ENCODE results near the gene ADRA2B. TPM values are rescaled to one million over a fixed set of nuclear protein-coding genes. Genes with fewer than 3 reads are reported as not detected.

Gene ADRA2B
- polyA plus RNA-seq, 2 of the 4 experiments (the other 2 are of a cell fraction) = 0.03 to 0.05 TPM

DNA sequence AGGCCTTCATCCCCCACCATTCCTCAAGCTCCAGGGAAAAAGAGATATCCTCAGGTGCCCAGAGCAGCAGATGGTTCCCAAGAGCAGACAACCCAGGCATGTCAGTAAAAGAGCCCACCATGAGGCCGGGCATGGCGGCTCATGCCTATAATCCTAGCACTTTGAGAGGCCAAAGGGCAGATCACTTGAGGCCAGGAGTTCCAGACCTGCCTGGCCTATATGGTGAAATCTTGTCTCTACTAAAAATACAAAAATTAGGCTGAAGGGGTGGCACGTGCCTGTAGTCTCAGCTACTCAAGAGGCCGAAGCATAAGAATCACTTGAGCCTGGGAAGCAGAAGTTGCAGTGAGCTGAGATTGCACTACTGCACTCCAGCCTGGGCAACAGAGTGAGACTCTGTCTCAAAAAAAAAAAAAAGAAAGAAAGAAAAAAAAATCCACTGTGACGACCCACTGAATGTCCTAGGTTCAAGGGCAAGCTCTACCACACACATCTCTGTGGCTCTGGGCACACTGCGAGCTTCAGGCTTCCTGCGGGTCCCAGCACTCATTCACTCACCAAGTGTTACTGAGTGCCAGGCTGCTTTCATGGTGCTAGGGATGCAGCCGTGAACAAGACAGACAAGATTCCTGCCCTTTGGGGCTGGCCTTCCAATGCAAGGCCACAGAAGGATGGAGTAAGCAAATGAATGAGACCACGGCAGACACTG is 35.4 kb upstream of the ADRA2B start:
- 82% methylated on average over 9 of the region's 9 CpGs for WGBS (ENCODE audit: missing lambda C conversion rate)
- no peak for DNase-seq (ENCODE audit: low read depth in 1 of 2, low spot score in 1 of 2)
- Histone ChIP-seq H3K4me1 (peaks cover 6% of the 10 kb centered on the region; the same call in 1 of the 3 replicates), H3K27ac (no peak overlapping the region), H3K4me2 (no peak overlapping the region), H3K9me3 (no peaks in the 10 kb centered on the region), H3K4me3 (no peak overlapping the region)
- FAIRE-seq = no peak
- no peak for TF ChIP-seq EP300 (IDR thresholded peaks at IDR 0.05)
- no peak for TF ChIP-seq CHD4 (IDR thresholded peaks at IDR 0.05; ENCODE audit: borderline replicate concordance)
- TF ChIP-seq ZFP36 (IDR thresholded peaks at IDR 0.05; ENCODE audit: borderline replicate concordance, partially characterized antibody) = no peak
- no peak for TF ChIP-seq ZSCAN20 (CRISPR knock-in tag; IDR thresholded peaks at IDR 0.05)
- CTCF ChIA-PET = interaction anchor here (0.8 to 2.8 kb wide), 7 partner anchors 9 to 159 kb away, joined by 3 to 9 read pairs (median 4); no protein-coding TSS in a partner anchor
- POLR2A ChIA-PET = no interaction called here
- no peak for ATAC-seq

DNA sequence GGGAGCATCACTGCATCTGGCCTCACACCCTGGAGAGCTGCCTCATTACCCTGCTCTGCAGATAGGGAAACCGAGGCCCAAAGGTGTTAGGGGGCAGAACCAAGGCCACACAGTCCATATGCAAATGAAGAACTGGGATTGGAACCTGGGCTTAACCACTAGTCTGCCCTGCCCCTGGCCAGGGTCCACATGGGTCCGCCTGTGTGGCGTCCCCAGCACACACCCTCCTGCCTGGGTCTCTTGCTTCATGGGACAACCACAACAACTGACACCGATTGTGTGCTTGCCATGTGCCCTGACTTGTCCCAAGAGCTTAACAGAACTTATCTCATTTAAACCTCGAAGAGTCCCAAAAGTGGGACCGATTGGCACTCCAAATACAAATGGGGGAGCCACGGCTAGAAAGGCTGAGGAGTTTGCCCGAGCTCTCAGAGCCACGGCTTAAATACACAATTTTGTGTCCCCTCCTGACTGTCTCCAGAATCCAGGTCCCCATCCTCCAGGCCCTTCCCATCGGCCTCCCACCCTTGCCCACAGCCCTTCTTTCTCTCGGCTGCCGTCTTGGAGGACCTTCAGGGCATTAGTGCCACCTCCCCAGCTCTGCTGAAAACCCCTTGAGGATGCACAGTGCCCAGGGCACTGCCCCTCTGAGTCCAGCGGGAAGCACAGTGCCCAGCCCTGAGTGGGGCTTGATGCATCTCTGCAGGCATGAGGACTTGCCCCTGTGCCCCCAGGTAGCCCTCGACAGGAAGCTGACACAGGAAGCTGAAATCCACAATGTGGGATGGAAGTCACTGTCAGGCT is 34.6 kb upstream of the ADRA2B start:
- CTCF ChIA-PET = interaction anchor here (0.6 to 2.0 kb wide), 9 partner anchors 10 to 358 kb away, joined by 3 to 9 read pairs (median 4); no protein-coding TSS in a partner anchor
- POLR2A ChIA-PET = no interaction called here
- no peak overlapping the region for H3K4me2 ChIP-seq
- no peak for ATAC-seq
- no peak for FAIRE-seq
- H3K27ac ChIP-seq = no peak overlapping the region
- no peaks in the 10 kb centered on the region for H3K9me3 ChIP-seq
- TF ChIP-seq SREBF2 (IDR thresholded peaks at IDR 0.05) = no peak
- no peak for TF ChIP-seq CEBPB (IDR thresholded peaks at IDR 0.05)
- no peak for TF ChIP-seq RAD21 (conservative IDR thresholded peaks at IDR 0.05 in 1 of 2, IDR thresholded peaks at IDR 0.05 in 1 of 2)
- TF ChIP-seq TP53 (CRISPR knock-in tag; IDR thresholded peaks at IDR 0.05) = no peak
- no peak for TF ChIP-seq MYC (IDR thresholded peaks at IDR 0.05; ENCODE audit: borderline replicate concordance, low read length)
- no peak for TF ChIP-seq JUNB (IDR thresholded peaks at IDR 0.05)
- no peak for TF ChIP-seq HDAC2 (IDR thresholded peaks at IDR 0.05)
- no peak for TF ChIP-seq CHD4 (IDR thresholded peaks at IDR 0.05; ENCODE audit: borderline replicate concordance)
- TF ChIP-seq, protein P1, sequence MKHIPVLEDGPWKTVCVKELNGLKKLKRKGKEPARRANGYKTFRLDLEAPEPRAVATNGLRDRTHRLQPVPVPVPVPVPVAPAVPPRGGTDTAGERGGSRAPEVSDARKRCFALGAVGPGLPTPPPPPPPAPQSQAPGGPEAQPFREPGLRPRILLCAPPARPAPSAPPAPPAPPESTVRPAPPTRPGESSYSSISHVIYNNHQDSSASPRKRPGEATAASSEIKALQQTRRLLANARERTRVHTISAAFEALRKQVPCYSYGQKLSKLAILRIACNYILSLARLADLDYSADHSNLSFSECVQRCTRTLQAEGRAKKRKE (CRISPR knock-in tag; IDR thresholded peaks at IDR 0.05; ENCODE audit: low read depth) = no peak
- TF ChIP-seq, protein P2, sequence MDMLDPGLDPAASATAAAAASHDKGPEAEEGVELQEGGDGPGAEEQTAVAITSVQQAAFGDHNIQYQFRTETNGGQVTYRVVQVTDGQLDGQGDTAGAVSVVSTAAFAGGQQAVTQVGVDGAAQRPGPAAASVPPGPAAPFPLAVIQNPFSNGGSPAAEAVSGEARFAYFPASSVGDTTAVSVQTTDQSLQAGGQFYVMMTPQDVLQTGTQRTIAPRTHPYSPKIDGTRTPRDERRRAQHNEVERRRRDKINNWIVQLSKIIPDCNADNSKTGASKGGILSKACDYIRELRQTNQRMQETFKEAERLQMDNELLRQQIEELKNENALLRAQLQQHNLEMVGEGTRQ (IDR thresholded peaks at IDR 0.05) = no peak
- TF ChIP-seq HEYL (CRISPR knock-in tag; IDR thresholded peaks at IDR 0.05) = no peak
- TF ChIP-seq CBX8 (IDR thresholded peaks at IDR 0.05) = no peak
- TF ChIP-seq, protein P3, sequence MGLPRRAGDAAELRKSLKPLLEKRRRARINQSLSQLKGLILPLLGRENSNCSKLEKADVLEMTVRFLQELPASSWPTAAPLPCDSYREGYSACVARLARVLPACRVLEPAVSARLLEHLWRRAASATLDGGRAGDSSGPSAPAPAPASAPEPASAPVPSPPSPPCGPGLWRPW (IDR thresholded peaks at IDR 0.05) = no peak
- TF ChIP-seq, protein P4, sequence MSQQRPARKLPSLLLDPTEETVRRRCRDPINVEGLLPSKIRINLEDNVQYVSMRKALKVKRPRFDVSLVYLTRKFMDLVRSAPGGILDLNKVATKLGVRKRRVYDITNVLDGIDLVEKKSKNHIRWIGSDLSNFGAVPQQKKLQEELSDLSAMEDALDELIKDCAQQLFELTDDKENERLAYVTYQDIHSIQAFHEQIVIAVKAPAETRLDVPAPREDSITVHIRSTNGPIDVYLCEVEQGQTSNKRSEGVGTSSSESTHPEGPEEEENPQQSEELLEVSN (IDR thresholded peaks at IDR 0.05; ENCODE audit: borderline replicate concordance, low read depth) = no peak
- TF ChIP-seq CHD2 (IDR thresholded peaks at IDR 0.05; ENCODE audit: low read length, partially characterized antibody) = no peak
- TF ChIP-seq, protein P5, sequence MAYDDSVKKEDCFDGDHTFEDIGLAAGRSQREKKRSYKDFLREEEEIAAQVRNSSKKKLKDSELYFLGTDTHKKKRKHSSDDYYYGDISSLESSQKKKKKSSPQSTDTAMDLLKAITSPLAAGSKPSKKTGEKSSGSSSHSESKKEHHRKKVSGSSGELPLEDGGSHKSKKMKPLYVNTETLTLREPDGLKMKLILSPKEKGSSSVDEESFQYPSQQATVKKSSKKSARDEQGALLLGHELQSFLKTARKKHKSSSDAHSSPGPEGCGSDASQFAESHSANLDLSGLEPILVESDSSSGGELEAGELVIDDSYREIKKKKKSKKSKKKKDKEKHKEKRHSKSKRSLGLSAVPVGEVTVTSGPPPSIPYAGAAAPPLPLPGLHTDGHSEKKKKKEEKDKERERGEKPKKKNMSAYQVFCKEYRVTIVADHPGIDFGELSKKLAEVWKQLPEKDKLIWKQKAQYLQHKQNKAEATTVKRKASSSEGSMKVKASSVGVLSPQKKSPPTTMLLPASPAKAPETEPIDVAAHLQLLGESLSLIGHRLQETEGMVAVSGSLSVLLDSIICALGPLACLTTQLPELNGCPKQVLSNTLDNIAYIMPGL (CRISPR knock-in tag; IDR thresholded peaks at IDR 0.05; ENCODE audit: borderline replicate concordance) = no peak
- TF ChIP-seq TFCP2L1 (CRISPR knock-in tag; IDR thresholded peaks at IDR 0.05) = no peak
- 69% methylated on average over 12 of the region's 14 CpGs for WGBS (ENCODE audit: missing lambda C conversion rate)
- H3K4me3 ChIP-seq = no peak overlapping the region
- no peak for DNase-seq (ENCODE audit: low read depth in 1 of 2, low spot score in 1 of 2)
- peaks cover 6% of the 10 kb centered on the region; the same call in 1 of the 3 replicates for H3K4me1 ChIP-seq
